H1 (cell line): ENCODE measurements around the gene STK36. TPM values are rescaled to one million over a fixed set of nuclear protein-coding genes. Genes with fewer than 3 reads are reported as not detected.
A peak's percentile ranks its signal among the peaks of the same experiment; 100 is the strongest.

Experiments used
- ASH2L ChIP-seq: fragments of 200-600, 300-600 bp; sonication (generic); IDR thresholded peaks from one replicate; pipeline ENCODE4 v1.7.1; 2017; ENCODE audit warnings: low read length
- BACH1 ChIP-seq: IDR thresholded peaks from 2 replicates; pipeline ENCODE4 v1.6.1; 2012; ENCODE audit warnings: low read length, improper control_type of control experiment
- CHD2 ChIP-seq: IDR thresholded peaks from 2 replicates; pipeline ENCODE4 v1.6.1; 2012; ENCODE audit warnings: low read length, improper control_type of control experiment
- EZH2 ChIP-seq: fragments of 200-600 bp; sonication (generic); IDR thresholded peaks from 2 replicates; pipeline ENCODE4 v1.7.1; 2012; ENCODE audit warnings: low read depth, mild to moderate bottlenecking, moderate library complexity, low read length, inconsistent platforms; ENCODE audit not compliant: severe bottlenecking
- GABPA ChIP-seq: IDR thresholded peaks from 2 replicates; pipeline ENCODE4 v1.6.1; 2011; ENCODE audit warnings: mild to moderate bottlenecking, low read length, moderate library complexity, borderline replicate concordance; ENCODE audit not compliant: insufficient read depth
- HDAC2 ChIP-seq, 2 experiments: fragments of 300-600 bp in 1 of 2; sonication (generic) in 1 of 2; IDR thresholded peaks; 2 replicates each; pipeline ENCODE4 v1.6.1; 2011 to 2012; ENCODE audit warnings: low read depth in 2 of 2, low read length in 2 of 2, mild to moderate bottlenecking in 2 of 2, moderate library complexity in 2 of 2, borderline replicate concordance in 1 of 2, inconsistent platforms in 1 of 2
- JUND ChIP-seq: IDR thresholded peaks from 2 replicates; pipeline ENCODE4 v1.6.1; 2011; ENCODE audit warnings: mild to moderate bottlenecking, improper control_type of control experiment, low read length
- KDM4A ChIP-seq: IDR thresholded peaks from one replicate; pipeline ENCODE4 v1.7.1; 2012; ENCODE audit warnings: low read depth, mild to moderate bottlenecking, moderate library complexity, low read length, inconsistent platforms; ENCODE audit not compliant: severe bottlenecking
- POLR2A ChIP-seq, 2 experiments: IDR thresholded peaks; 1 replicate in 1 of 2; 2 replicates in 1 of 2; pipeline ENCODE4 v1.6.1; 2011; ENCODE audit warnings: low read depth in 2 of 2, low read length in 2 of 2, mild to moderate bottlenecking in 2 of 2; ENCODE audit errors: control extremely low read depth in 1 of 2
- RAD21 ChIP-seq, 2 experiments: IDR thresholded peaks in 1 of 2; conservative IDR thresholded peaks in 1 of 2; 2 replicates each; pipeline ENCODE4 v1.6.1; 2011; ENCODE audit warnings: low read depth in 2 of 2, low read length in 2 of 2, improper control_type of control experiment in 1 of 2, inconsistent platforms in 1 of 2, mild to moderate bottlenecking in 1 of 2, moderate library complexity in 1 of 2
- RBBP5 ChIP-seq: IDR thresholded peaks from 2 replicates; pipeline ENCODE4 v1.7.1; 2012; ENCODE audit warnings: low read depth, mild to moderate bottlenecking, inconsistent platforms, low read length, moderate library complexity, borderline replicate concordance
- SIN3A ChIP-seq, 2 experiments: IDR thresholded peaks in 1 of 2; conservative IDR thresholded peaks in 1 of 2; 2 replicates each; pipeline ENCODE4 v1.6.1; 2011 to 2012; ENCODE audit warnings: low read length in 2 of 2, improper control_type of control experiment in 1 of 2, low read depth in 1 of 2, mild to moderate bottlenecking in 1 of 2
- SIX5 ChIP-seq: IDR thresholded peaks from 2 replicates; pipeline ENCODE4 v1.6.1; 2011; ENCODE audit warnings: mild to moderate bottlenecking, low read depth, low read length
- SP1 ChIP-seq: IDR thresholded peaks from 2 replicates; pipeline ENCODE4 v1.6.1; 2011; ENCODE audit warnings: low read depth, low read length
- SRF ChIP-seq: IDR thresholded peaks from 2 replicates; pipeline ENCODE4 v1.6.1; 2011; ENCODE audit warnings: mild to moderate bottlenecking, low read depth, low read length, moderate library complexity
- TAF7 ChIP-seq: optimal IDR thresholded peaks from 2 replicates; pipeline ENCODE3; 2011; ENCODE audit warnings: low read depth, mild to moderate bottlenecking, inconsistent platforms, low read length, moderate library complexity, borderline replicate concordance
- ZNF274 ChIP-seq: IDR thresholded peaks from 2 replicates; pipeline ENCODE4 v1.7.0; 2012; ENCODE audit warnings: low read length, borderline replicate concordance; ENCODE audit errors: extremely low read depth
- polyA plus RNA-seq, 7 experiments: library from polyadenylated mRNA; depleted of rRNA in 3 of 7; stranded (reverse) in 5 of 7; unstranded in 2 of 7; fragments of >200 nt in 5 of 7; fragments of 200-250 nt in 2 of 7; gene quantifications; 1 replicate in 5 of 7; 2 replicates in 1 of 7; 4 replicates in 1 of 7; pipeline versions ENCODE4 v1.2.1 to v1.2.3, GENCODE V29; 2011 to 2013; ENCODE audit warnings: missing spikeins in 2 of 7, mixed read lengths in 2 of 7
- total RNA-seq: library from RNA; stranded (reverse); fragmentation: NEBNext Ultra II Directional; extraction: Animal tissue kit (Norgen Biotek cat#: 25700); gene quantifications from 2 replicates; pipeline ENCODE4 v1.2.1, GENCODE V29; 2021
- TF ChIP-seq, protein P1 (sequence below): IDR thresholded peaks from 2 replicates; pipeline ENCODE4 v1.6.1; 2011; ENCODE audit warnings: low read depth, mild to moderate bottlenecking, low read length; ENCODE audit not compliant: insufficient read depth
- TF ChIP-seq, protein P2 (sequence below), 3 experiments: IDR thresholded peaks; 1 replicate in 2 of 3; 2 replicates in 1 of 3; pipeline versions ENCODE4 v1.5.1 to v1.6.1; 2011; ENCODE audit warnings: low read length in 3 of 3, mild to moderate bottlenecking in 3 of 3, inconsistent platforms in 2 of 3, low read depth in 1 of 3, moderate library complexity in 1 of 3; ENCODE audit not compliant: insufficient read depth in 1 of 3; ENCODE audit errors: control extremely low read depth in 1 of 3
- TF ChIP-seq, protein P3 (sequence below): IDR thresholded peaks from 2 replicates; pipeline ENCODE4 v1.6.1; 2012; ENCODE audit warnings: inconsistent platforms

Gene STK36
- total and polyA plus RNA-seq, 2 of the 8 experiments (the other 6 are each of a cell fraction or from before 2014, with no cell fraction given): 41.4 to 57.6 TPM

DNA sequence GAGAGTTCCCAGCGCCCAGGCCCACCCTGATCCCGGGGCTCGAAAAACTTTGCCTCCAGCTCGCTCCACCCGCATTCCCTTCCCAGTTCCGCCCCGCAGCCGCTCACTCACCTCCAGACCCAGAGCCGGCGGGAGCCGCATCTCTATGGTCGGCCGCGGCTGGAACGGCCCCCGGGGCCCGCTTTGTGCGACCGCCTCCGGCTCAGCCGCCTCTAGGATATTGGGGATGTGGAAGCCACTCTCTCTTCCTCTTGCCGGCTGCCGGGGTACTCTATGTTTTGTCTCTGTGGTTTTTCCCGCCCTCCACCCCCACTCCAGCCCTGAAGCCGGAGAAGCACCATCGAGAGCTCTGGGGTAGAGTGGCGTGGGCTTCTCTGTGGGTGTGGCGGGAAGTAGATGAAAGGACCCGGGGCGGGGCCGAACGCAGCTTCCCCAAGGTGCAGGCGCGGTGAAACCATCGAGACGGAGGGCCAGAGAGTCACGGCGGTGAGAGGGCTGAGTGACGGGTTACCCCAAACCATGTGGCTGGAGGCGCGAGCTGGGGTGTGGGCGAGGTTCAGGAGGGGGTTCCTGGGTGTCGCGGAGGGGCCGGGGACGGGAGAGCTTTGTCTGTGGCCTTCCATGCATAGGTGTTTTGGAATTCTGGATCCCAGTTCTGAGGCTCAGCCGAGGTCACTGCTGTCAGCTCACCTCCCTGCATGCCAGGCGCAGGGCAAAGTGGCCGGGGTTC is 12.5 kb upstream of the STK36 start, which contains the start of the genes BCS1L and ZNF142 (continued):
- peak; percentile 50 for TF ChIP-seq ASH2L
- TF ChIP-seq RAD21 (IDR thresholded peaks at IDR 0.05 in 1 of 2, conservative IDR thresholded peaks at IDR 0.05 in 1 of 2; ENCODE audit: low read depth in 2 of 2, low read length in 2 of 2): no peak
- TF ChIP-seq KDM4A: peak; percentile 95
- TF ChIP-seq SP1: peak; percentile 56; the same call in 1 of the 2 replicates
- TF ChIP-seq RBBP5: no peak
- TF ChIP-seq POLR2A (IDR thresholded peaks at IDR 0.05; ENCODE audit: control extremely low read depth in 1 of 2, low read depth in 2 of 2, low read length in 2 of 2): peak; percentile 50 to 52; a peak in 2 of 3 replicates
- TF ChIP-seq SIN3A (conservative IDR thresholded peaks at IDR 0.05 in 1 of 2, IDR thresholded peaks at IDR 0.05 in 1 of 2; ENCODE audit: low read depth in 1 of 2, low read length in 2 of 2): peak; percentile 63 to 92; a peak in 2 of 4 replicates
- TF ChIP-seq TAF7: peak; percentile 85
- TF ChIP-seq ZNF274: no peak
- TF ChIP-seq SRF: no peak
- peak; percentile 76 for TF ChIP-seq BACH1
- TF ChIP-seq SIX5: no peak
- TF ChIP-seq JUND: peak; percentile 8; the same call in 1 of the 2 replicates
- TF ChIP-seq HDAC2 (IDR thresholded peaks at IDR 0.05; ENCODE audit: borderline replicate concordance in 1 of 2, low read depth in 2 of 2, low read length in 2 of 2): peak in 1 of 2 experiments; percentile 84; a peak in 2 of 4 replicates
- TF ChIP-seq, protein P1, sequence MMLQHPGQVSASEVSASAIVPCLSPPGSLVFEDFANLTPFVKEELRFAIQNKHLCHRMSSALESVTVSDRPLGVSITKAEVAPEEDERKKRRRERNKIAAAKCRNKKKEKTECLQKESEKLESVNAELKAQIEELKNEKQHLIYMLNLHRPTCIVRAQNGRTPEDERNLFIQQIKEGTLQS: no peak
- TF ChIP-seq, protein P2, sequence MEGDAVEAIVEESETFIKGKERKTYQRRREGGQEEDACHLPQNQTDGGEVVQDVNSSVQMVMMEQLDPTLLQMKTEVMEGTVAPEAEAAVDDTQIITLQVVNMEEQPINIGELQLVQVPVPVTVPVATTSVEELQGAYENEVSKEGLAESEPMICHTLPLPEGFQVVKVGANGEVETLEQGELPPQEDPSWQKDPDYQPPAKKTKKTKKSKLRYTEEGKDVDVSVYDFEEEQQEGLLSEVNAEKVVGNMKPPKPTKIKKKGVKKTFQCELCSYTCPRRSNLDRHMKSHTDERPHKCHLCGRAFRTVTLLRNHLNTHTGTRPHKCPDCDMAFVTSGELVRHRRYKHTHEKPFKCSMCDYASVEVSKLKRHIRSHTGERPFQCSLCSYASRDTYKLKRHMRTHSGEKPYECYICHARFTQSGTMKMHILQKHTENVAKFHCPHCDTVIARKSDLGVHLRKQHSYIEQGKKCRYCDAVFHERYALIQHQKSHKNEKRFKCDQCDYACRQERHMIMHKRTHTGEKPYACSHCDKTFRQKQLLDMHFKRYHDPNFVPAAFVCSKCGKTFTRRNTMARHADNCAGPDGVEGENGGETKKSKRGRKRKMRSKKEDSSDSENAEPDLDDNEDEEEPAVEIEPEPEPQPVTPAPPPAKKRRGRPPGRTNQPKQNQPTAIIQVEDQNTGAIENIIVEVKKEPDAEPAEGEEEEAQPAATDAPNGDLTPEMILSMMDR (IDR thresholded peaks at IDR 0.05; ENCODE audit: control extremely low read depth in 1 of 3, insufficient read depth in 1 of 3, low read depth in 1 of 3, low read length in 3 of 3): 0 out of 4 replicates have a peak, but pooled peaks of 1 of the 3 experiments have one; percentile 7
- TF ChIP-seq, protein P3, sequence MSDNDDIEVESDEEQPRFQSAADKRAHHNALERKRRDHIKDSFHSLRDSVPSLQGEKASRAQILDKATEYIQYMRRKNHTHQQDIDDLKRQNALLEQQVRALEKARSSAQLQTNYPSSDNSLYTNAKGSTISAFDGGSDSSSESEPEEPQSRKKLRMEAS: peak; percentile 96
- TF ChIP-seq CHD2: no peak
- no peak for TF ChIP-seq GABPA
- no peak for TF ChIP-seq EZH2
